GM18526 (cell line): Measurements from ENCODE around the gene PGS1.

Source experiments
- POLR2A ChIP-seq: IDR thresholded peaks from 3 replicates; pipeline ENCODE4 v1.6.1; 2011; ENCODE audit not compliant: insufficient read length; ENCODE audit errors: extremely low read depth

The PGS1 gene

GRCh38 chr17:78472035-78472905 is 93.8 kb downstream of the PGS1 start:
- no peak for TF ChIP-seq POLR2A

- TF ChIP-seq POLR2A = no peak
These were observed 95.6 kb downstream of the PGS1 start for GRCh38 chr17:78473951-78474613.
